Stimulated activated CD8-positive, alpha-beta memory T cell treated with anti-CD3 and anti-CD28 coated beads, Interleukin-7, amount 100 ng/mL, for 24 hours (primary cell): Measurements from ENCODE around the gene MKNK1.

Source experiments
- DNase-seq: peaks from one replicate; pipeline ENCODE4 v3.0.0-alpha.2; 2020; ENCODE audit warnings: low read depth

Gene MKNK1

GRCh38 chr1:46558141-46558963 lies 45.7 kb downstream of the MKNK1 start:
- no peak for DNase-seq

- DNase-seq, result no peak
Measured at GRCh38 chr1:46557403-46557802, 46.7 kb downstream of the MKNK1 start.

- DNase-seq, result no peak
Measured at GRCh38 chr1:46556822-46557221, 47.2 kb downstream of the MKNK1 start.

GRCh38 chr1:46555826-46556619 lies 48.0 kb downstream of the MKNK1 start:
- DNase-seq, result no peak

GRCh38 chr1:46554597-46555381 lies 49.3 kb downstream of the MKNK1 start:
- DNase-seq, result no peak

- DNase-seq, result no peak
Measured at GRCh38 chr1:46554236-46554596, 49.9 kb downstream of the MKNK1 start.

- no peak for DNase-seq
Measured at GRCh38 chr1:46553506-46553905, 50.6 kb downstream of the MKNK1 start.

- DNase-seq, result no peak
Measured at GRCh38 chr1:46552357-46553237, 51.5 kb downstream of the MKNK1 start.

GRCh38 chr1:46551597-46552095 lies 52.4 kb downstream of the MKNK1 start, which contains the start of gene KNCN:
KNCN (minus strand) TSS chr1:46551647; CDS start chr1:46551215, 432 bp downstream.
- DNase-seq, result no peak

GRCh38 chr1:46550751-46551231 lies 53.3 kb downstream of the MKNK1 start:
- DNase-seq, result no peak

- no peak for DNase-seq
Measured at GRCh38 chr1:46549697-46550681, 54.1 kb downstream of the MKNK1 start.

GRCh38 chr1:46547481-46548383 lies 56.3 kb downstream of the MKNK1 start:
- no peak for DNase-seq

- DNase-seq, result no peak
Measured at GRCh38 chr1:46546210-46546609, 57.9 kb downstream of the MKNK1 start.

- DNase-seq, result no peak
Measured at GRCh38 chr1:46545784-46546183, 58.3 kb downstream of the MKNK1 start.

- no peak for DNase-seq
Measured at GRCh38 chr1:46544561-46545240, 59.4 kb downstream of the MKNK1 start.

- DNase-seq, result no peak
Measured at GRCh38 chr1:46543761-46544560, 60.1 kb downstream of the MKNK1 start.

GRCh38 chr1:46543382-46543760 lies 60.7 kb downstream of the MKNK1 start:
- DNase-seq, result no peak
